Erythroblast (primary cell): Measurements from ENCODE around the gene PTPRN2.

Experiments
- GATA1 ChIP-seq: IDR thresholded peaks from 2 replicates; pipeline ENCODE4 v1.6.1; 2011; ENCODE audit warnings: low read depth, mild to moderate bottlenecking, control low read depth, low read length, moderate library complexity
- POLR2A ChIP-seq: IDR thresholded peaks from 2 replicates; pipeline ENCODE4 v1.6.1; 2011; ENCODE audit warnings: mild to moderate bottlenecking, low read length

DNA sequence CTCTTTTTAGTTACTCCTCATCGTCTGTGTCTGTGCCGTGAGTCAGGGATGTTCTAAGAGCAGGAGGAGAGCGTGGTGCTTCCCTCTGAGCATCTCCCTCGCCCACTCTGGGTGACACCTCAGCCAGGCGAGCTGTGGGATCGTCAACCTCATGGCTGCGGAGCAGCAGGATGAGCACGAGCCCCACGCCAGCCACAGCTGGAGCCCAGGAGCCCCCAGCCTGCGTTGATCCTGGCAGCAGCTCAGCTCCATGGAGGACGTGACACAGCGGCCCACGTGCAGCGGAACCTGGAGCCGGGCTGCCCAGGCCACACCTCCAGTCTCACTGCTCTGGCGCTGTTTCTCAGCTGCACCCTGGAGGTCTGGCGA lies 512.0 kb downstream of the PTPRN2 start:
- TF ChIP-seq GATA1 (no peak), POLR2A (no peak)
